A673 (cell line): ENCODE data around the gene PARN. TPM values are rescaled to one million over a fixed set of nuclear protein-coding genes. Genes with fewer than 3 reads are reported as not detected.
"Not testable (repeated sequence)": the region's sequence is repeated elsewhere in the genome, so short reads cannot be mapped to it uniquely, and the experiment has no call there.

Experiments used
- BruUV-seq: library from RNA; stranded (reverse); fragments of 400-500 nt; replicated peaks from 2 replicates; lab custom pipeline; 2021; lab: Mats Ljungman, UMichigan
- CTCF ChIA-PET: fragments of 300-600 bp; sonication (Branson Sonifier 250); formaldehyde crosslinking; loops from one replicate; lab custom pipeline; 2022; ENCODE audit warnings: antibody characterized with exemption; lab: Charles Lee
- POLR2A ChIA-PET: fragments of 300-600 bp; sonication (Branson Sonifier 250); formaldehyde crosslinking; loops from one replicate; lab custom pipeline; 2022; ENCODE audit warnings: antibody characterized with exemption; ENCODE audit not compliant: low non-redundant PET; lab: Charles Lee
- DNase-seq: peaks from one replicate; pipeline ENCODE4 v3.0.0-alpha.2; 2015; ENCODE audit warnings: low spot score
- H3K27ac ChIP-seq: fragments of 200-600 bp; sonication (generic); 2 replicates; pipeline ENCODE4 v1.5.1; 2016; ENCODE audit warnings: mixed run types, low read depth, mild to moderate bottlenecking, mixed read lengths, antibody characterized with exemption, low read length; ENCODE audit not compliant: poor library complexity, severe bottlenecking
- H3K27me3 ChIP-seq: fragments of 200-600 bp; sonication (generic); replicated peaks from 2 replicates; pipeline ENCODE4 v1.6.1; 2017; ENCODE audit warnings: mixed run types, low read depth, mild to moderate bottlenecking, mixed read lengths, antibody characterized with exemption, low read length; ENCODE audit not compliant: insufficient read depth, poor library complexity
- H3K36me3 ChIP-seq: fragments of 200-600 bp; sonication (generic); 2 replicates; pipeline ENCODE4 v1.6.1; 2016; ENCODE audit warnings: mixed run types, mild to moderate bottlenecking, mixed read lengths, antibody characterized with exemption, low read length; ENCODE audit not compliant: insufficient read depth, poor library complexity, severe bottlenecking
- H3K4me1 ChIP-seq: fragments of 200-600 bp; sonication (generic); 2 replicates; pipeline ENCODE4 v1.6.1; 2017; ENCODE audit warnings: mixed run types, mild to moderate bottlenecking, mixed read lengths, antibody characterized with exemption, low read length; ENCODE audit not compliant: insufficient read depth, poor library complexity, severe bottlenecking
- H3K4me3 ChIP-seq: fragments of 200-600 bp; sonication (generic); 2 replicates; pipeline ENCODE4 v1.5.1; 2016; ENCODE audit warnings: low read depth, mixed run types, mild to moderate bottlenecking, mixed read lengths, low read length; ENCODE audit not compliant: poor library complexity, severe bottlenecking
- H3K9me3 ChIP-seq: fragments of 200-600 bp; sonication (generic); 2 replicates; pipeline ENCODE4 v1.6.1; 2016; ENCODE audit warnings: mixed run types, low read depth, mild to moderate bottlenecking, mixed read lengths, antibody characterized with exemption, low read length; ENCODE audit not compliant: poor library complexity, severe bottlenecking
- EZH2 ChIP-seq: fragments of 200-600 bp; sonication (generic); IDR thresholded peaks from 2 replicates; pipeline ENCODE4 v1.6.1; 2017; ENCODE audit warnings: borderline replicate concordance, low read depth, mild to moderate bottlenecking, mixed read lengths, antibody characterized with exemption, low read length; ENCODE audit not compliant: poor library complexity, severe bottlenecking
- intact Hi-C: fragments of 100-400 bp; cut with micrococcal nuclease; formaldehyde crosslinking; loops from one replicate; pipeline ENCODE4 v1.10.0; 2022; ENCODE audit not compliant: unreplicated experiment
- total RNA-seq: library from RNA; stranded (reverse); gene quantifications from 2 replicates; pipeline ENCODE4 v1.2.3, GENCODE V29; 2021
- TF ChIP-seq, protein P1 (sequence below): fragments of 300-800, 200-600 bp; sonication (generic); conservative IDR thresholded peaks from 2 replicates; pipeline ENCODE4 v1.5.1; 2017; ENCODE audit warnings: low read depth, mild to moderate bottlenecking, antibody characterized with exemption, low read length, moderate library complexity, mixed read lengths

PARN gene
- total RNA-seq, 1 experiment from 2014 or later = 37.5 TPM

DNA sequence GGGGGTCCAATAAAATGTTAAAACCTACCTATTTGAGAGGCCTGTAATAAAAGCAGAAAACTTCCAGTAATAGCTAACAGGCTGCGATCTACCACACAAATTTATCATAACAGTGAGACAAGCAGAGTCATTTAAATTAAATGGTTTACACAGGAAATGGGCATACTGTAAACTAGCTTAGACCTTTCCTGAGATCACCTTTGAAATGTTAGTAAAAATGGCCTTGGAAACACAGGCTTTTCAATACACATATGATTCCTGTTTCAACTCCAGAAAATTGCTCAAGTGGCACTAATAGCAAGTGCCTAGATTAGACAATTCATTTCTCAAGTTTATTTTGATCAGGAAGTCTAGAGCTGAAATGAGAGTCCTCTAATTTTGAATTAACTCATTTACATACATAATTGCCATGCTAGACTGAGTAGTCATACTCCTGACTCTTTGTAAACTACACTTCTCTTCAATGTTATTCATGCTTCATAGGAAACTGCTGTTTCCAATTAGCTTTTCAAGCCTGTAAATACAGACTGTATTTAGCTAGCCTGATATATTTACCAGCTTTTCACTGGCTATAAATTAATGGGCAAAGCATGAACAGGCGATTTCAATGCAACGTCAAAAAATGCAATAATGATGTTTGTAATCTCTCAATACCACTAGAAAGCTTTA lies 43.3 kb downstream of the PARN start:
- BruUV-seq = no TSS peak
- no peak for TF ChIP-seq EZH2
- TF ChIP-seq, protein P1, sequence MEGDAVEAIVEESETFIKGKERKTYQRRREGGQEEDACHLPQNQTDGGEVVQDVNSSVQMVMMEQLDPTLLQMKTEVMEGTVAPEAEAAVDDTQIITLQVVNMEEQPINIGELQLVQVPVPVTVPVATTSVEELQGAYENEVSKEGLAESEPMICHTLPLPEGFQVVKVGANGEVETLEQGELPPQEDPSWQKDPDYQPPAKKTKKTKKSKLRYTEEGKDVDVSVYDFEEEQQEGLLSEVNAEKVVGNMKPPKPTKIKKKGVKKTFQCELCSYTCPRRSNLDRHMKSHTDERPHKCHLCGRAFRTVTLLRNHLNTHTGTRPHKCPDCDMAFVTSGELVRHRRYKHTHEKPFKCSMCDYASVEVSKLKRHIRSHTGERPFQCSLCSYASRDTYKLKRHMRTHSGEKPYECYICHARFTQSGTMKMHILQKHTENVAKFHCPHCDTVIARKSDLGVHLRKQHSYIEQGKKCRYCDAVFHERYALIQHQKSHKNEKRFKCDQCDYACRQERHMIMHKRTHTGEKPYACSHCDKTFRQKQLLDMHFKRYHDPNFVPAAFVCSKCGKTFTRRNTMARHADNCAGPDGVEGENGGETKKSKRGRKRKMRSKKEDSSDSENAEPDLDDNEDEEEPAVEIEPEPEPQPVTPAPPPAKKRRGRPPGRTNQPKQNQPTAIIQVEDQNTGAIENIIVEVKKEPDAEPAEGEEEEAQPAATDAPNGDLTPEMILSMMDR = no peak
- no peak overlapping the region for H3K27ac ChIP-seq
- H3K9me3 ChIP-seq = no peaks in the 10 kb centered on the region
- H3K27me3 ChIP-seq = no peaks in the 10 kb centered on the region
- peak; percentile 43 for DNase-seq
- ChIA-PET CTCF (interaction anchor here (0.7 kb wide), 1 partner anchor 385 kb away, joined by 3 read pairs; no protein-coding TSS in a partner anchor), POLR2A (no interaction called here)
- peaks cover 13% of the 10 kb centered on the region for H3K4me1 ChIP-seq
- intact Hi-C loops = no loop called here
- peaks cover 29% of the 10 kb centered on the region for H3K36me3 ChIP-seq
- no peak overlapping the region for H3K4me3 ChIP-seq

DNA sequence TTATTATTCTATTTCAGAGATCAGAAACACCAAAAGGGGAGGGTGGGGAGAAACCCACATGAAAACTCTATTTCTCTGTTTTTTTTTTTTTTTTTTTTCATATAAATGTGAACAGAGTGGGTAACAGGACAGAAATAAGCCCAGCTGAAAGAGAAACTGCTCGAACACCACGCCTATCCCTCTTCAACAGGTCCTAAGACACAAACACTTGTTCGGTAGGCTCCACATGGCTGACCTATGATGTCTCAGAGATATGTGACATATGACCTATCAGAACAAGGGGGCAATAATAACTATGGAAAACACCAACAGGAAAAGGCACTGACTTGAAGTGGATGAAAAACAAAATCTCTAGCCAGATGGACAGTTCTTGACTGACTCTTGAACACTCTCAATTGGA lies 44.8 kb downstream of the PARN start:
- Histone ChIP-seq H3K36me3 (peaks cover 37% of the 10 kb centered on the region), H3K27me3 (no peaks in the 10 kb centered on the region), H3K27ac (no peak overlapping the region), H3K4me3 (no peak overlapping the region), H3K9me3 (no peaks in the 10 kb centered on the region), H3K4me1 (peaks cover 13% of the 10 kb centered on the region)
- POLR2A ChIA-PET = no interaction called here
- CTCF ChIA-PET = no interaction called here
- no peak for TF ChIP-seq EZH2
- TF ChIP-seq, protein P1 = no peak
- intact Hi-C loops = no loop called here
- no peak for DNase-seq
- BruUV-seq = no TSS peak

DNA sequence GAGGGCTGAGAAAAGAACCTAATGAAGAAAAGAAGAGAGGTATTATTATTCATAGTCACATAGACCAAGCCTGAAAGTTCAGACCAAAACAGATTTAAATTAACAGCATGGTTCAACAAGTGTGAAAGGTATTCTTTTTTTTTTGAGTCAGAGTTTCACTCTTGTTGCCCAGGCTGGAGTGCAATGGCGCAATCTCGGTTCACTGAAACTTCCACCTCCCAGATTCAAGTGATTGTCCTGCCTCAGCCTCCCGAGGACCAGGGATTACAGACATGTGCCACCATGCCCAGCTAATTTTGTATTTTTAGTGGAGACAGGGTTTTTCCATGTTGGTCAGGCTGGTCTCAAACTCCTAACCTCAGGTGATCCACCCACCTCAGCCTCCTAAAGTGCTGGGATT lies 49.1 kb downstream of the PARN start:
- H3K9me3 ChIP-seq, H3K4me3 ChIP-seq, CTCF ChIA-PET, BruUV-seq, POLR2A ChIA-PET, DNase-seq, H3K4me1 ChIP-seq, intact Hi-C loops, H3K27ac ChIP-seq, H3K27me3 ChIP-seq: not testable (repeated sequence)
- peaks cover 56% of the 10 kb centered on the region for H3K36me3 ChIP-seq

DNA sequence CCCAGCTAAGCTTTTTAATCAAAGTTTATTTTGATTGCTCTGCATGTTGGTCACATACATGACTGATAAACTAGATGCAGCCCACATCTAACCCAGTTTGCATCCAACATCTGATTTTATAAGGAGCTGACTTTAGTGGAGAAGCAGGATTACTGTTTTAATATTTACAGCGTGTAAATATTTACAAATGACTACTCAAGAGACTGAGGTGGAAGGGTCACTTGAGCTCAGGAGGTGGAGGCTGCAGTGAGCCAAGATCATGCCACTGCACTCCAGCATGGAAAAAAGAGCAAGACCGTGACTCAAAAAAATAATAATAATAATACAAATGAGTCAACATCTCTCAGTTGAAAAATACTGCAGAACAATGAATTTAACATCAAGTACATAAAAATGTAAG lies 50.8 kb downstream of the PARN start:
- TF ChIP-seq, protein P1 = no peak
- no peak for TF ChIP-seq EZH2
- BruUV-seq = no TSS peak
- no peaks in the 10 kb centered on the region for H3K4me1 ChIP-seq
- no peak overlapping the region for H3K27ac ChIP-seq
- H3K36me3 ChIP-seq = peaks cover 56% of the 10 kb centered on the region
- CTCF ChIA-PET = no interaction called here
- no peaks in the 10 kb centered on the region for H3K27me3 ChIP-seq
- POLR2A ChIA-PET = no interaction called here
- no peaks in the 10 kb centered on the region for H3K9me3 ChIP-seq
- intact Hi-C loops = no loop called here
- no peak overlapping the region for H3K4me3 ChIP-seq
- no peak for DNase-seq
